B cell (primary cell): ENCODE results near the gene MID1IP1.

Experiments used
- CTCF ChIP-seq: fragments of 200-600 bp; IDR thresholded peaks from one replicate; pipeline ENCODE4 v1.8.0; 2022; ENCODE audit warnings: antibody characterized with exemption, mild to moderate bottlenecking
- EZH2 ChIP-seq: IDR thresholded peaks from 2 replicates; pipeline ENCODE4 v1.6.1; 2012; ENCODE audit warnings: borderline replicate concordance, low read depth, mild to moderate bottlenecking, moderate library complexity, low read length; ENCODE audit not compliant: insufficient read depth, poor library complexity, severe bottlenecking

GRCh38 chrX:38806875-38807621 is 5.8 kb downstream of the MID1IP1 start:
- TF ChIP-seq CTCF, result no peak
- no peak for TF ChIP-seq EZH2
